Activated CD8-positive, alpha-beta memory T cell treated with anti-CD3 and anti-CD28 coated beads for 48 hours (primary cell): ENCODE measurements around the gene ZACN.
"Not testable (repeated sequence)": the region's sequence is repeated elsewhere in the genome, so short reads cannot be mapped to it uniquely, and the experiment has no call there.

Experiments used
- DNase-seq, 3 experiments: peaks; one replicate each; pipeline ENCODE4 v3.0.0-alpha.2; 2020; ENCODE audit warnings: low read depth in 2 of 3, low spot score in 2 of 3

Gene ZACN

DNA sequence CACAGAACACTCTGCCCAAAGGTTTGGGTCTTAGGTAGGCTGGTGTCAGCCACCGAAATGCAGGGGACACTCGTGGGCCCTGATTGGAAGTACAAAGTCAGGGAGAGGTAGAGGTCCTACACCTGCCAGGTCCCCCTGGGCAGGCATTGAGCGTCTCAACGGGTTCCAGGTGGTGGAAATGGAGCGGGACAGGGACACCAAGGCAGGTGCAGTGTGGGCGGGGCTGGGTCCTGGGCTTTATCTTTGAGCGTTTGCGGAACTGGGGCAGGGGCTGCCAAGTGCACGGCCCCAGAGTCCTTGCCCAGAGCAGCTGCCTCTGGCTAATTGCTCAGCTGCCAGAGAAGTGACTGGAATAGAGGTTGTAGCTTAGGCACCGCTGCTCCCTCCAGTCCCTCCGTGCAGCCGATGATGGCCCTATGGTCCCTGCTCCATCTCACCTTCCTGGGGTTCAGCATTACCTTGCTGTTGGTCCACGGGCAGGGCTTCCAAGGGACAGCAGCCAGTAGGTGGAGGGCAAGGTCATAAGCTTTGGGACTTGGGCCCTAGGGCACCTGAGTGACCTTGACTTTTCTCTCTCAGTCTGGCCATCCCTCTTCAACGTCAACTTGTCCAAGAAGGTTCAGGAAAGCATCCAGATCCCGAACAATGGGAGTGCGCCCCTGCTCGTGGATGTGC is at the start of gene ZACN:
Gene ZACN (plus strand): TSS at position 323 of the 675 bp plus-strand sequence. CDS start 83 bp downstream, at position 406.
- no peak for DNase-seq

DNA sequence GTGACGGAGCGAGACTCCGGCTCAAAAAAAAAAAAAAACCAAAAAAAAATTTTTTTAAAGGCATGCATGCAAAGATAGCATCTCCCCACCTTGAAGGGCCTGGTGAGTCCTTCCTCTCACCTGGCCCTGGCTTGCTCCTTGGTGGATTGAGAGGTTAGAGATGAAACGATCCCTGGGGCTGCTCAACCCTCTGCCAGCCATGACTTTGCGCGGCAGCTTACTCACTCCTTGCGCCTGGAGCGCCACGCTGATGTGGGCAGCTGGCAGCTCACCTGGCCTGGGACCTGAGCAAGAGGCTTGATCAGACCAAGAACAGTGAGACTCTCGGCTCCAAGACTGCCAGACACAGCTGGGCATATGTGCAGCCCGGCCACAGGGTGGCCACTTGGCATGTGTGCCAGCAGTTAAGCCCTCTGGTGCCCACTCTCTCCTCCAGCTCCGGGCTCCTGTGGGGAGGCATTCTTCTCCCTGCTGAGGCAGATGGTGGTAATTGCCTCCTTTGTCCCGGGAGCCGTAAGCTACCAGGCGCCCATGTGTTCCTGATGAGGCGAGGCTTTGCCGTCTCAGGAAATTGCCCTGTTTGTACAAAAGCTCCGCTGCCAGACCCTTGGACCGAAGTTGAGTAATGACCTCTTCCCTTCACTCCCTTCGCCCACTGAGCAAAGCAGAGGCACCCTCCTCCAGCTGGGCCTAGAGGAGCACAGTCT is 46.8 kb upstream of the ZACN start:
- no peak for DNase-seq

DNA sequence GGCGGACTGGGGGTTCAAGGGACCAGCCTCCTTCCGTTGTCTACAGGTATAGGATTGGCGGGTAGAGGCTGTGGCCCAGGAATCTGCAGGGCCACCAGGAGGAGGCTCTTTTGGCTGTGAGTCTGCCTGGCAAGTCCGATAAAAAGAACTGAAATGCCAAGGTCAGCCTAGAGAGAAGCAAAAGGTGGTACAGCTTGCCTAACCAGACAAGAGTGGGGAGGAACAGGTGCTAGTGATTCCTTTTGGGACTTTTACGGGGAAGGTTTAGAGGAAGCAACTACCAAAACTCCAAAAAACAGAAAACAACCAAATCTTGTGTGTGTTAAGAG is 46.2 kb upstream of the ZACN start:
- no peak for DNase-seq

DNA sequence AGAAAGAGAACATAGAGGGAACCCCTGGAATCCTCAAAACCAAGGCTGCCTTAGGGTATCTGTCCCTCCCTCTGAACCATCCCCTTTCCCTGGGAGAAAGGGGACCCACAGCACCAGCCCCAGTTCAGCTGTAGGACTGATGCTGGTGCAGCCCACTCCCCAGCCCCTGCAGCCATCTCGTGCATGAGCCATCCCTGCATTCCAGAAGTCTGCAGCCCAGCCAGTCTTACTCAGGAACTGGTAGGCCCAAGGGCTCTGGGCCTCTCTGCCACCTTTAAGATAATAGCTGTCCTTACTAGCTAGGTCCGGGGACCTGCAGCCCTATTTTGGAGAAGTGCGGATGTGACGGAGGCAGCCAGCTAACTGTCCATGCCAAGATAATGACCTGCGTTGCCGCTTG is 45.8 kb upstream of the ZACN start:
- DNase-seq = no peak

DNA sequence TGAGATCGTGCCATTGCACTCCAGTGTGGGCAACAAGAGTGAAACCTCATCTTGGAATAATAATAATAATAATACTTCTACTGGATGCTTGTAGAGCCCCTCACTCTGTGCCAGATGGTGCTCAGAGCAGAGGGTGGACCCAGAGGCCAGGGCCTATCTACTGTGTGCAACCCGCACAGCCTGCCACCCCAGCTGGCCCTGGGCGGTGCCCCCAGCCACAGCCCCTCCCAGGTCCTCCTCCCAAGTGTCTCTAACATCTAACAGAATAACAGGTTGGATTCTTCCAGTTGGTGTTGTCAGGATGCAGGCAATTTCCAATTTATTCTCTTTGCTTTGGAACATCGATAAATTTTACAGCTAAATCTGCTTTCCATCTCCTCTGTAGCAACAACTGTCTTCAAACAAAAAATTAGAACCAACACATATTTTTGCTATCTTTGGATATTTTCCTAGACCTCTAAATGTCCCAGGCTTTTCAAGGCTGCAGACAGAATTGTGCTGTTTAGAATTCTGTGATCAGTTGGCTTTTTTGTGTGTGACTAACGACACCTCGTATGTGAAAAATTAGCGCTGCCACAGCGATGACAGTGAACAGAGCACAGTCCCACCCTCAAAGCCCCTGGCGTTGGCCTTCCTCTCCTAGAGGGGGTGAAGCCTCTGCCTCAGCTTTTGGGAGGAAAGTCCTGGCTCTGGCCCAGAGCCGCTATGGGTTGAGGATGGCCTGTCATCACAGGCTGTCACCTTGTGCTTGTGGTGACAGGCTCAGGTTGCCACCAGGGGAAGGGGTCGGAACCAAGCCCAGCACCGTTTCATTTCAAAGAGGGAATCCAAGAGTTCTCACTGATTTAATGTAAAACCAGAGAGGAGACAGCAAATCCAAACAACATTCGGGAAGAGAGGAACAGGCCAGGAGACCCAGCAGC is 44.3 kb upstream of the ZACN start:
- DNase-seq = no peak

DNA sequence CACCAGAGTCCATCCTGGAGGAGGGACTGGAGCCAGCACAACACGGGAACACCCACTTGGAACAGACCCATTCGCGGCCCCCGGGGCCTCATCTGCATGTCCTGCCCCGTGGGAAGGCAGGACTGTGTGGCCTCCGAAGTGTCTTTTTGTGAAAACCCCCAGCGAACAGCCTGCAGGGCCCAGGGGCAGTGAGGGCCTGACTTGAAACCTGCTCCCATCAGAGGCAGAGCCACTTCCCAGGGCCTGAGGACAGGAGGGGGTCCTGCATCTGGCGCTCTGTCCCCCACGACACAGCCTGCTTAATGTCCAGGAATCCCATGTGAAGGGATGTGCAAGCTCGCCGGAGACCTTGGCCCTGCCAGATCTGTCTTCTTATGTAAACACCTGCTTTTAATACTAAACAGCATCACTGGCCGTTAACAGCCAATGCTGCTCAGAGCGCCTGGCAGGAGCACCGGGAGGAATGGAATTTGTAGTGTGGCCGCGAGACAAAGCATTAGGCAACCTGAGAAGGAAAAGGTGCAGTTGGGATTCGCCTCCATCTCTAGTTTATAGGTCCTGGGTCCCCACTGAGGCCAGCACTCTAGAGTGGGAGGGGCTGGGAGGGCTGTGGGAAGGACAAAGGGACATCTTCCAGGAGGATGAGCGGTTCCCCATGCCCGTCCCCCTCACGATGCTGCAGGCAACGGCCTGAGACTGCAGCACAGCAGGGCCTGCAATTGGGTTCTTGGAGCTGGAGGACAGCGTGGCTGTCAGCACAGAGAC is 42.3 kb upstream of the ZACN start:
- no peak for DNase-seq

DNA sequence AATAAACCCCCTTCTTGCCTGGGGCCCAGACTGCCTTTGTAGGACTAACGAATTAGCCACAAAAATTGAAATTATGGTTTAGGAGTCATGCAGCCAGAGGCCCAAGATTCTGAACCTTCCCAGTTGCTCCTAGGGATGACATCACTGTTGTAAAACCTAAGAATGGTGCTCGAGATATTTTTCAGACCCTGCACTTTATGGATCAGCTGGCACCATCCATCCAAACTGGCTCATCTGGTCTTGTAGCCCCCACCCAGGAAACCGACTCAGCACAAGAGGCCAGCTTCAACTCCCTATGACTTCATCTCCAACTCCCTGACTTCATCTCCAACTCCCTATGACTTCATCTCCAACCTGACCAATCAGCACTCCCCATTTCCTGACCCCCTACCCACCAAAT is 40.9 kb upstream of the ZACN start:
- DNase-seq = no peak

DNA sequence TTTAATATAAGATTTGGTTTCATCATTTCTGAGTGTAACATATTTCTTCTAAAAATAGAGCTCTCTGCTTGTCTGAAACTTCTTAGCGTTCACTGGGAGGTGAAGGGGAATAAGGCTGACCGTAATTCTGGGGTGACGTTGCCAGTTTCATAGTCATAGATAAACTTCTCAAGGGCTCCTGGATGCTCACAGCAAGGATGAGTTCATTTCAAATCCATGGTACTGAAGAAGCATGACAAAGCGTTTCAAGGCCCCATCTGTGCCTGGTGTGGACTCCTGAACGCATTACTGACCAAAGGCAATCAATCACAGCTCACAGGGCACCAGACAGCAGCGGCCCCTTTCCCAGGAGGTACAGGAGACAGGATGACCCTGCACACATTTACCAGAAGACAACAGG is 39.9 kb upstream of the ZACN start:
- no peak for DNase-seq

DNA sequence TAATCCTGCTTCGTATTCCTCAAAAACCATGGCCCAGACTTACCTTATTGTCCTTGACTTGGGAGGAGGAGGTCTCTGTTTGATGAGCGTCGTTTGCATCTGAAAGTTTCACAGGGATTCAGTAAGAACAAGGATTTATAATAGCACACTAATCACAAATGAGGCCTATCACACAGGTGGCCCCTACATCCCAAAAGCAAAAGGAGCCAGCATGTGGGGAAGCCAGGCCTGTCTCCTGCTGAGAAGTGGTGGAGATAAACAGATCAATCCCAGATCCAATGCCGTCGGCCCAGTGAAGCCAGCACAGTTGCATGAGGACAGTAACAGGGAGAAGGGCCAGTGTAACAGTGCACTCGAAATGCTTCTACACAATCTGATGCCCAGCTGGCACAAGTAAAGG is 38.6 kb upstream of the ZACN start:
- DNase-seq = no peak

DNA sequence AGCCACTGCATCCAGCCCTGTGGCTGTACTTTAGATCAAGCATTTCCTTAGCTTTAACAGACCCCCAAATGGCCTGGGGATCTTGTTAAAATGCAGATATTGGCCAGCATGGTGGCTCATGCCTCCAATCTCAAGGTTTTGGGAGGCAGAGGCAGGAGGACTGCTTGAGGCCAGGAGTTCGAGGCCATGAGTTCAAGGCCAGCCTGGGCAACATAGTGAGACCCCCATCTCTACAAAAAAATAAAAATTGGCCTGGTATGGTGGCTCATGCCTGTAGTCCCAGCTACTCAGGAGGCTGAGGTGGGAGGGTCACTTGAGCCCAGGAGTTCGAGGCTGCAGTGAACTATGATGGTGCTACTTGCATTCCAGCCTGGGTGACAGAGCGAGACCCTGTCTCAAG is 36.1 kb upstream of the ZACN start:
- DNase-seq = not testable (repeated sequence)

DNA sequence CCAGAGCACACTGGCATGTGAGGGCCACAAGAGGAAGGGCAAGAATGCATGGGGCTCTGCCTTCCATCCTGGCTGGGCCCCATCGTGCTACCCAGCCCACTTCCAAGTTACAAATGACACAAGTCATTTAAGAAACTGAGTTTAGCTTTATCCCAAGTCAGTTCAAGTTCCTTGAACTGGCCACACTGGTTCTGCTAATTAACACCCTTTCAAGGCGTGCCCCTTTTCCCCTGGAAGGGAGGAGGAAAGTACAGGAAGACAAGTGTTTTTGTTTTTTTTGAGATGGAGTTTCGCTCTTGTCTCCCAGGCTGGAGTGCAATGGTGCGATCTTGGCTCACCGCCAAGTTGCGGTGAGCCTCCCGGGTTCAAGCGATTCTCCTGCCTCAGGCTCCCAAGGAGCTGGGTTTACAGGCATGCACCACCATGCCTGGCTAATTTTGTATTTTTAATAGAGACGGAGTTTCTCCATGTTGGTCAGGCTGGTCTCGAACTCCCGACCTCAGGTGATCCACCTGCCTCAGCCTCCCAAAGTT is 34.4 kb upstream of the ZACN start:
- not testable (repeated sequence) for DNase-seq

DNA sequence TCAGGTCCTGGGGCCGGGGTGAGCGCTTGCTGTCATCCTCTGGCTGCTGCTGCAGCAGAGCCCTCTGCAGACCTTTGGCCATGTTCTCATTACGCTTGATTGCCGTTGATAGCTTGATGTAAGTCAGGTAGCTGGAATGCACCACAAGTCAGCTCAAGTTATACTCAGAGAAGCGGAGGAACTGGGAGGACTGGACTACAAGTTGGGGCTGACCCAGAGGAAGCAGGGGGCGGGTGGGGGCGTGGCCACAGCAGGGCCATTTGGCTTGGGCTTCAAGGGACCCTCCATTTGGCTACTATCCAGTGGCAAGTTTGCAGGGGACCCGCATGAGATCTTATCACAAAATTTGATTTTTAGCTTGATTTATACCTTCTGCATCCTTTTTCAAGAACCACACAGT is 32.9 kb upstream of the ZACN start:
- DNase-seq = no peak

DNA sequence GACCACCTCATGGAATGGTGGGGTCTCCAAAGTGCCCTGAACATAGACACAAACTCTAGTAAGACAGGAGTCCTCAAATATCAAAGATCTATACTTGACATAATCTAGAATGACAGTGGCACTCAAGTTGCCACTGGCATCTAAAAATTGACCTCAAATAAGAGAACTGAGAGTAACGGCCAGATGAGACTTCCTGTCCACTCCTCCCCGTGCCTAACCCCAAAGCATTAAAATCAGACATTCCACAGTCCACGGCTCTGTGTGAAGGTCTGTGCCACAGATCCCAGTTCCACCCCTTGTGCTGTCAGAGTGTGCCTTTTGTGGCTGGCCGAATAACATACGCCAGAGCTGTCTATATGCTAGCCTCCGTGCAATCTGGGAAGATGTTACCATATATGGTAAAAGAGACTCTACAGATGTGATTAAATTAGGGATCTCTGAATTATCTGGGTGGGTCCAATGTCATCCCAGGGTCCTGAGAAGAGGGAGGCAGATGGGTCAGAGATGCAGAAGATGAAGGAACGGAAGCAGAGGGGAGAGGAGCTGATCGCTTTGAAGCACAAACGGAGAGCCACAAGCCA is 30.9 kb upstream of the ZACN start:
- no peak for DNase-seq

DNA sequence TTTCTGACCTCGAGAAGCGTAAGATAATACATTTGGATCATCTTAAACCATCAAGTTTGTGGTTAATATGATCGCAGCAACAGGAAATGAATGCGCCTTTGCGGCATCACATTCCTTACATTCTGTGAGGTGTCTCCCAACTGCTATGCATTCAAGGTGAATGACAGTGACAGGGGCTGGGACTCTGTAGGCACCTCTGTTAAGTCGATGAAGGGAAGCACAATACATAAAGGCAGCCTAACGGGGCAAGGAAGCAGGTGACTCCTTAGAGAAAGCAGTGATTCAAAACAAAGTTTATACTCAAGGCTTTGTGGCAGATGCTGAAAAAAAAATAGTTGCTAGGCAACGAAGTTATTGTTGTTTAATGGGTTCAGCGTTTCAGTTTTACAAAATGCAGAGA is 30.3 kb upstream of the ZACN start:
- no peak for DNase-seq

DNA sequence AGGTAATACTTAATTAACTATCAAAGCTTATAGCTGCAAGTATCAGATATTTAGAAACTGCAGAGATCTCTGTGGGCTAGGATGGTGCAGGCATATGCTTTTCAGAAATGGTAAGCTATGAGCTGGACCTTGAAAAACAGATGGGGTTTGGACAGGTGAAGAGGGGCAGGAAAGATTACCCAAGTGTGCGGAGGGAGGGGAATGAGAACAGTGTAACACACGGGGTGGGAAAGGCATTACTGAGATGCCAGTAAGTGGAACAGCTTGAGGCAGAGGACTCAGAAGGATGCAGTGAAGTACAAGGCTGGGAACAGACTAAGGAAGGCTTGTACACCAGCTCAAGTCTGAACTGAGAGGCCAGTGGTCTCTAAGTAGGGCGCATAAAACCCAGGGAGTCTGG is 29.7 kb upstream of the ZACN start:
- no peak for DNase-seq

DNA sequence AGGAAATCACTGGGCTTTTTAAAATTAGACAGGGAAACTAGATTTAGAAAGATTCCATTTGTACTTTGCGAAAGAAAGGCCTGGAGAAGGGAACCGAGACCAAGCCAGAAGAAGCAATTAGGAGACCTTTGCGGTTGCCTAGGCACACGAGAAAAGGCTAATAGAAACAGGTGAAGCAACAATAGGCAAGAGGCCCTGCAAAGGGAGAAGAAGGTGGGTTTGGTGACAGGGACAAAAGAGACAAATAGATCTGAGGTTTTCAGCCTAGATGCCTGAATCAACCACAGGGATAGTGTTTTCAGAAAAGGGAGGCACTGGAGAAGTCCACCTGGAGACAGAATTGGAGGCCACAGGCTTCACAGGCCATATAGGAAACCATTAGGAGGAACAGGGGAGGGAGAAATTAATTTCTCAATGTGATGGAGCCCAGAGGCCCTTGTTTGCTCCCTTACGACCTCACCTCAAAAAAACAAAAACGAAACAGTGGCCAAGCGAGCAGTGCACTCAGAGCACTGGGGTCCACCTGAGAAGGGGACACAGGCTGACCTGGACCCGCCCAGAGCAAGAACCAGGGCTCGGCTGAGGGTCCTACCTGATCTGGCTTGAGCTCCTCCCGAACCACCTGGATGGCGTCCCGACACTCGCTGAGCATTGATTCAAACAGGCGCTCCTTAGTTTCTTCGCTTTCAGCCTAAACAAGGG is 29.0 kb upstream of the ZACN start:
- no peak for DNase-seq

DNA sequence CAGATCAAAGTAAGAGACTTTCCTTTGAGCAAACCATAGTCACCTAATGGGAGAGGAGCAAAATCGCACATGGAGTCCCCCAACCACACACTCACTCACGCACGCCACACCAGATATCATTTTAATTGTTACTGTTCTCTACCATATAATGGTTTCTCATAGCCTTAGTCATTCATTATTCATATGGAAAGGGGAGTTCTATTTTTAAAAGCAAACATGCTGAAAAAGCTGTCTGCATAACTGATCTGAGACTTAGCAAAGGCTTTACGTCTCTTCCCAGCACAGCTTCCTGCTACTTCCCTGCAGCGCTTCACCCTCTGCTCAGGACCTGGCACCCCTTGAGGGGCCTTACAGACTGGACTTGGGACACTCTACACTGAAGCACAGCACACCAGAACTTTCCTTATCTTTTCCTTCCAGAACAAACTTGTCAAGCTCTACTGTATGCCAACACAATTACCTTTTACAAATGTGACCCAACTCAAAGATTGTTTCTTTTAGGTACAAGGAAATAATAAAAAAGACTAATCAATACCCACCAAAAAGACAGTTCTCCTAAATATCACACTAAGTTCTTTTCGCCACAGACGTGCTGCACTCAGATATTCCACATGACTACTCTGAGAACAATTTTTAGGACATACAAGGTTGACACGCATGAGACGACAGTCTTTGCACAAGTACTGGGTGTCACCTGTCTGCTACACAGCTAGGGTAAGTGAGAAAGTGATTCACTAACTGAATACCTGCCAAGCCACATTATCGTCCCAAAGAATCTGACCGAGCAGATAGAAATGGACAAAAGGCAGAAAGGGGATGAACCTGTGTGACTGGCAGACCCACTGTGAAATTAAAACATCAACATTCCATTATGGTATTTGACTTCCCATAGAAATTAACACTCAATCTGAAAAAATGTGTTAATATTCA is 28.2 kb upstream of the ZACN start:
- DNase-seq = no peak

DNA sequence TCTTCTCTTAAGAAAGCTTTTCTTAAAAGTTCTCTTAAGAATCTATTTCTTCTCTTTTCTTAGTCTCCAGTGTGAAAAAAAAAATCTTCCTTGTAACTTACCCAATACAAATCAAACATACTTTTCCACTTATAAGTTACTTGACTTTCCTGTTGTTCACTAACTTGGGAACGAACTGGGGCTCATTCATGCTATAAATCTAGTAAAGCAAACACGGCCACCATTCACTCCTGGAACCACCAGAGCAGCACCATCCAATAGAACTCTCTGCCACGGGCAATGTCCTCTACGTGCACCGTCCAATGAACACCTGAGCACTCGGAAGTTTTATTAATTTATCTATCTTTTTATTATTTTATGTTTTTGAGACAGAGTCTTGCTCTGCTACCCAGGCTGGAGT is 27.4 kb upstream of the ZACN start:
- DNase-seq = no peak
